KOPT-K1 (cell line): ENCODE measurements around the gene NT5C2.

Experiments
- H3K27ac ChIP-seq: fragments of 200-600 bp; sonication (generic); 2 replicates; pipeline ENCODE4 v1.5.1; 2016; ENCODE audit warnings: antibody characterized with exemption, mild to moderate bottlenecking, low read depth, low read length; ENCODE audit not compliant: poor library complexity, severe bottlenecking
- H3K36me3 ChIP-seq: fragments of 200-600 bp; sonication (generic); 2 replicates; pipeline ENCODE4 v1.5.1; 2017; ENCODE audit warnings: antibody characterized with exemption, mild to moderate bottlenecking, low read length, moderate library complexity; ENCODE audit not compliant: insufficient read depth
- H3K9me3 ChIP-seq: fragments of 200-600 bp; sonication (generic); 2 replicates; pipeline ENCODE4 v1.5.1; 2017; ENCODE audit warnings: antibody characterized with exemption, low read length, mild to moderate bottlenecking; ENCODE audit not compliant: insufficient read depth, poor library complexity, severe bottlenecking

NT5C2 gene

GRCh38 chr10:103038570-103038969, 154.5 kb downstream of the NT5C2 start:
- Histone ChIP-seq H3K27ac (no peak overlapping the region), H3K9me3 (no peaks in the 10 kb centered on the region), H3K36me3 (no peaks in the 10 kb centered on the region)
